GM12801 (cell line): ENCODE results near the gene PEAR1.

ENCODE experiments used
- TF ChIP-seq, protein P1 (sequence below): IDR thresholded peaks from one replicate; pipeline ENCODE4 v1.5.1; 2011; ENCODE audit warnings: control low read depth; ENCODE audit not compliant: insufficient read length; ENCODE audit errors: extremely low read depth

PEAR1 gene

DNA sequence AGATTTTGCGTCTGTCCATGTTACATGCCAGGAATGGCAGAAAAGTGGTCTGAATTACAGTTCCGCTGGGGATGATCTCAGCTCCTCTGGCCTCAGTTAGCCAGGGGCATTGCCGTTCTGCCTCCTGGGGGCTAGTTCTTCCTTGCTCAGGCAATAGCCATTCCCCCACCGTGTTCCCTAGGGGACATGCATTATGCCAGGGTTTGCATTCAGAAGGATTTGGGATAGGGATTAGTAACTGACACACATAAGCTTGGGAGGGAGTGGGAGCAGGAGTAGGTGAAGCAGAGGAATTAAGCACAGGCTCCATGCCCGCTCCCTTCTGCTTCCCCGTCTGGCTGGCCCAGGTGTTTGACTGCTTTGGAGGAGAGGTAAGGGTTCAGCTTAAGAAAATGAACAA is 39.6 kb downstream of the PEAR1 start:
- TF ChIP-seq, protein P1, sequence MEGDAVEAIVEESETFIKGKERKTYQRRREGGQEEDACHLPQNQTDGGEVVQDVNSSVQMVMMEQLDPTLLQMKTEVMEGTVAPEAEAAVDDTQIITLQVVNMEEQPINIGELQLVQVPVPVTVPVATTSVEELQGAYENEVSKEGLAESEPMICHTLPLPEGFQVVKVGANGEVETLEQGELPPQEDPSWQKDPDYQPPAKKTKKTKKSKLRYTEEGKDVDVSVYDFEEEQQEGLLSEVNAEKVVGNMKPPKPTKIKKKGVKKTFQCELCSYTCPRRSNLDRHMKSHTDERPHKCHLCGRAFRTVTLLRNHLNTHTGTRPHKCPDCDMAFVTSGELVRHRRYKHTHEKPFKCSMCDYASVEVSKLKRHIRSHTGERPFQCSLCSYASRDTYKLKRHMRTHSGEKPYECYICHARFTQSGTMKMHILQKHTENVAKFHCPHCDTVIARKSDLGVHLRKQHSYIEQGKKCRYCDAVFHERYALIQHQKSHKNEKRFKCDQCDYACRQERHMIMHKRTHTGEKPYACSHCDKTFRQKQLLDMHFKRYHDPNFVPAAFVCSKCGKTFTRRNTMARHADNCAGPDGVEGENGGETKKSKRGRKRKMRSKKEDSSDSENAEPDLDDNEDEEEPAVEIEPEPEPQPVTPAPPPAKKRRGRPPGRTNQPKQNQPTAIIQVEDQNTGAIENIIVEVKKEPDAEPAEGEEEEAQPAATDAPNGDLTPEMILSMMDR, result no peak

DNA sequence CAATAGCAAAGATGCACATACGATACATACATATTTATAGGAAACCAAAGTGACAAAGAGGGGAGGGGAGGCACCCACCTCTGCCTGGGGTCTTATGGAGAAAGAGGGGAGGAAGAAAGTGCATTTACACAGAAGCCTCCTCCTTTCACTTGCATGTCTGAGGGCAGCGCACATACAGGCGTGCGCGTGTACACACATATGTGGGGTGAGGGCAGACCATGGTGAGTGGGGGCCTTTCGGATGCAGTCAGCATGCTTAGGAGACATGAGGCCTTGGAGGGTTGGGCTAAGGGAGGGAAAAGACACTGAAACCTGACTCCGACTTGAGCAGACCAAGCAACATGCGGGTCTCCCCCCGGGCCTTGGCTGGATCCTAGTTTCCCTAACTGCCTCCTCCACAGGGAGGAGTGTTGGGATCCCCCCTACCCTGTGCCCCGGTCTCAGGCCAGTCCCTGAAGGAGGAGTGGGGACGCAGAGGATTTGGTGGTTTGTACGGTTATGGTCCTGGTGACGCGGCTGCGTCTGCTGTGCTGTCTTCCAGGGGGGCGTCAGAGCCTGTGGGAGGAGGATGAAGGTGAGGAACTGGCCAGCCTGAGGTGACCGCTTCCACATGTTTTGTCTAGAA is 42.1 kb downstream of the PEAR1 start:
- TF ChIP-seq, protein P1, result no peak

DNA sequence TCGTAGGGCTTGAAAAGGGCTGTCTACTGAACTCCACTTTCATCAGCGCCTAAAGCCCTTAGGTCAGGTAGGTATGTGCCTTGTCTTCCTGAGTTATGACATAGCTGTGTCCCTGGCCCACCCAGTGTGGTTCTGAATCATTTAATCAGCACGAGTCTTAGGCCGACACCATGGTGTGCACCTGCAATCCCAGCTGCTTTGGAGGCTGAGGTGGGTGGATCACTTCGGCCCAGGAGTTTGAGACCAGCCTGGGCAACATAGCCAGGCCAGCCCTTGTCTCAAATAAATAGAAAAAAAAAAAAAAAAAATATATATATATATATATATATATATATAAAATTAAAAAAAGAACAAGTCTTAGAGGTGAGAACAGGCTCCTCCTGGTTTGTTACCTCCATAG is 42.7 kb downstream of the PEAR1 start:
- TF ChIP-seq, protein P1, result no peak

DNA sequence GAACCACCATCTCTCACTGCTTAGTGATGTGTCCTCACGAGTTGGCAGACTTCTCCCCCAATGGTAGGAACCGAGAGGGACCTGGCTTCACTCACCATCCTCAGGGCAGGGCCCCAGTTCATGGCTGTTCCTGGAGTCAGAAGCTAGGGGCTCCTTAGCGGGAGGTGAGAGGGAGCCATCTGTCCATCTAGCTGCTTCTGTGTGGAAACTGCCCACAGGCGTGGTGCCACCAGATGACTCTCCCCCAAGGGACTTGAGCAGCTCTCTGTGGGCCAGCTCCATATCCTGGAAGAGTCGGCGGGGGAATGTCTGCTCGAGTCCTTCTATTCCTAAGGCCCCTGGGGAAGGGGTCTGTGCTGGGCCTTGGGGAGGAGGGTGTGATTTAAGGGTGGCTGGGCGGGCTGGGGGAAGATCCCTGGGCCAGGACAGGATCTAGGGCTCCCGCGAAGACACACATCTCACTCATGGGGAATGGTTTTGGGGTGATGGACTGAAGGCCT is 43.3 kb downstream of the PEAR1 start:
- TF ChIP-seq, protein P1, result no peak

DNA sequence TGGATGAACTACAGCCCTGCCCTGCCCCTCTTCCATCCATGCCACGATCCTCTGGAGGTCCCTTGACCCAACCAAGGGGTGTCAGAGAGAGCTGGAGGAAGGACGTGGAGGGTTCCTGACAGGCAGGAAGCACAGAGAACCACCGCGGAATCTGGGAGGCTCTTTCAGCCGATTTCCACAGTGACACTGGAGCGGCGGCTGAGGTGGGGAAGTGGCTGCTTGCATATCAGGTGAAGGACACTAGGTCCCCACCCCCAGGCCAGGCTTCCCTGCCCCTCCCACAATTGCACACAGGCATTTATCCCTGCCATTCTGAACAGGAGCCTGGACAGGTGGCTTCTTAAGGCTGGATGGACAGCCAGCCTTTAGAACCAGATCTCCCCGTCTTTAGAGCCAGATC is 44.4 kb downstream of the PEAR1 start:
- TF ChIP-seq, protein P1, result no peak

DNA sequence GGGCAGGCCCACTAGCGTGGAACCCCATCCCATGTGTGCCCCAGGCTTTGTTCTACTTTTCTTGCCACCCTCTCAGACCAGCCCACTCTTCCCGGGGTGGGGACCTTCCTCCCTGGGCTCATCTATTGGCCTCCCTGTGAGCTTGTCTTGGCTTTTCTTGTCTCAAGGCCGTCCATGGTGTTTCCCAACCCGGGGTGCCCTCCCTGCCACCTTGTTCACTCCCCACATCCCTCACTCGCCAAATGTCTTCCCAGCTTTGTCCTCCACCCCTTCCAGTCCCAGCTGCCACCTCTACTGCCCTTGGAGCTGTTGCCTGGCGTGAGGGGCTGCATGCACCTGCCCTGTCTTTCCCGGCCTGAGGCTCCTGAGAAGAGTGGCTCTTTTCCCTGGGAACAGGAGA is 45.3 kb downstream of the PEAR1 start:
- TF ChIP-seq, protein P1, result no peak

DNA sequence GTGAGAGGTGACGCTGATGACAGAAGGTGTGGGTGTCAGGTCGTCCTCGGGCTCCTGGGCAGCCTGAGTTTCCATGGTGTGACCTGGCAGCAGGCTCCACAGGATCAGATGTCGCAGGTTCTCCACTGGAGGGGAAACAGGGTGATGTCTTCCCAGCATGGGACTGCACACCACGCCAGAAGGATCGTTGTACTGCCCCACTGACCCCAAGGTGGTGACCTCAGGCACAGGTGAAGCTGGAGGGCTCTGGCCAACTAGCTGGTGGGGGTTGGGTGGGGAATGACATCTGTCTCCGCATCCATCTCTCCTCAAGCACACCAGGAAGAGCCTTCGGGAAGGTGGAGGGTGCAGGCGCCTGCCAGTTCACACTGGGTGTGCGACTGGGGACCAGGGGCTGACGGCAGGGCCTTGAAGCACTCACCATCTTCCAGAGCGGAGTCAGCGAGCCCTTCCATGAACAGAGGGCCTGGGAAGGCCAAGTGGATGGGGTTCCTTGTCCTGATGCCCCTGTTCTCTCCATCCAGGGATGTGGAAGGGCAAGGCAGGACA is 46.3 kb downstream of the PEAR1 start:
- TF ChIP-seq, protein P1, result no peak
